IMR-90 (cell line): ENCODE data around the gene RABIF. TPM values are rescaled to one million over a fixed set of nuclear protein-coding genes. Genes with fewer than 3 reads are reported as not detected.

ENCODE experiments used
- ATAC-seq: fragments of 200-7000 bp; cut with Tn5 transposase; 2 replicates; pipeline ENCODE4 v1.9.1; 2020; ENCODE audit warnings: low read depth, mild to moderate bottlenecking, moderate library complexity
- BruUV-seq: library from RNA; stranded (reverse); fragments of 400-500 nt; replicated peaks from 2 replicates; lab custom pipeline; 2021; lab: Mats Ljungman, UMichigan
- CTCF ChIA-PET: fragments of 300-600 bp; formaldehyde crosslinking; extraction: SDS; loops from one replicate; lab custom pipeline; 2021; ENCODE audit warnings: antibody characterized with exemption; lab: Yijun Ruan, JAX
- POLR2A ChIA-PET: fragments of 300-600 bp; sonication (Branson Sonifier 250); formaldehyde crosslinking; loops from one replicate; lab custom pipeline; 2022; ENCODE audit warnings: antibody characterized with exemption; ENCODE audit not compliant: unreplicated experiment; lab: Charles Lee
- DNase-seq: peaks from one replicate; pipeline ENCODE4 v3.0.0; 2013
- H2AFZ ChIP-seq: replicated peaks from 2 replicates; pipeline ENCODE3; 2013; ENCODE audit warnings: low read length, mild to moderate bottlenecking; ENCODE audit not compliant: poor library complexity
- H2AK5ac ChIP-seq: 2 replicates; pipeline ENCODE4 v1.6.1; 2013; ENCODE audit warnings: low read depth, low read length, inconsistent platforms
- H2AK9ac ChIP-seq: replicated peaks from 2 replicates; pipeline ENCODE3; 2013; ENCODE audit warnings: mild to moderate bottlenecking, low read depth, low read length, moderate library complexity; ENCODE audit not compliant: poor library complexity
- H2BK120ac ChIP-seq: 2 replicates; pipeline ENCODE4 v1.6.1; 2013; ENCODE audit warnings: low read depth, low read length, inconsistent platforms
- H2BK15ac ChIP-seq: 3 replicates; pipeline ENCODE4 v1.6.1; 2013; ENCODE audit warnings: low read depth, low read length, inconsistent platforms
- H2BK20ac ChIP-seq: 2 replicates; pipeline ENCODE4 v1.6.1; 2013; ENCODE audit warnings: low read depth, mild to moderate bottlenecking, inconsistent platforms, low read length, moderate library complexity
- H2BK5ac ChIP-seq: 2 replicates; pipeline ENCODE4 v1.6.1; 2013; ENCODE audit warnings: mild to moderate bottlenecking, low read depth, low read length, inconsistent platforms; ENCODE audit not compliant: poor library complexity, severe bottlenecking
- H3K14ac ChIP-seq: replicated peaks from 2 replicates; pipeline ENCODE4 v1.6.1; 2013; ENCODE audit warnings: low read depth, low read length, inconsistent platforms
- H3K18ac ChIP-seq: 2 replicates; pipeline ENCODE4 v1.6.1; 2013; ENCODE audit warnings: low read depth, low read length, control low read depth
- H3K23ac ChIP-seq: 2 replicates; pipeline ENCODE4 v1.6.1; 2013; ENCODE audit warnings: low read depth, low read length, inconsistent platforms
- H3K27ac ChIP-seq: 2 replicates; pipeline ENCODE4 v1.5.1; 2013; ENCODE audit warnings: mild to moderate bottlenecking, control low read depth, low read length; ENCODE audit not compliant: insufficient read depth
- H3K27me3 ChIP-seq: 2 replicates; pipeline ENCODE4 v1.6.1; 2013; ENCODE audit warnings: low read length; ENCODE audit not compliant: control insufficient read depth, insufficient read depth
- H3K36me3 ChIP-seq: 2 replicates; pipeline ENCODE4 v1.6.1; 2013; ENCODE audit warnings: low read length, mixed read lengths; ENCODE audit not compliant: control insufficient read depth, insufficient read depth
- H3K4ac ChIP-seq: 2 replicates; pipeline ENCODE4 v1.6.1; 2013; ENCODE audit warnings: low read depth, low read length, inconsistent platforms
- H3K4me1 ChIP-seq: 2 replicates; pipeline ENCODE4 v1.6.1; 2013; ENCODE audit warnings: low read length, mixed read lengths; ENCODE audit not compliant: control insufficient read depth, insufficient read depth
- H3K4me2 ChIP-seq: 2 replicates; pipeline ENCODE4 v1.6.1; 2013; ENCODE audit warnings: low read depth, mild to moderate bottlenecking, control low read depth, low read length, moderate library complexity
- H3K4me3 ChIP-seq: 2 replicates; pipeline ENCODE4 v1.5.1; 2013; ENCODE audit warnings: low read depth, mild to moderate bottlenecking, control low read depth, low read length, moderate library complexity; ENCODE audit not compliant: insufficient read depth
- H3K56ac ChIP-seq: 2 replicates; pipeline ENCODE4 v1.6.1; 2013; ENCODE audit warnings: low read length, inconsistent platforms; ENCODE audit not compliant: insufficient read depth; ENCODE audit errors: extremely low read depth
- H3K79me1 ChIP-seq, 2 experiments: 2 replicates each; pipeline ENCODE4 v1.6.1; 2013; ENCODE audit warnings: low read length in 2 of 2, inconsistent platforms in 1 of 2, low read depth in 1 of 2
- H3K9ac ChIP-seq: 2 replicates; pipeline ENCODE4 v1.6.1; 2013; ENCODE audit warnings: low read depth, low read length, control low read depth
- H3K9me1 ChIP-seq: 2 replicates; pipeline ENCODE4 v1.6.1; 2013; ENCODE audit warnings: low read length, inconsistent platforms; ENCODE audit not compliant: insufficient read depth
- H3K9me3 ChIP-seq: 2 replicates; pipeline ENCODE4 v1.6.1; 2013; ENCODE audit warnings: low read length; ENCODE audit not compliant: control insufficient read depth, insufficient read depth
- H4K20me1 ChIP-seq: 2 replicates; pipeline ENCODE4 v1.6.1; 2013; ENCODE audit warnings: low read length, inconsistent platforms; ENCODE audit not compliant: insufficient read depth
- H4K5ac ChIP-seq: 2 replicates; pipeline ENCODE4 v1.6.1; 2013; ENCODE audit warnings: mild to moderate bottlenecking, low read depth, low read length, control low read depth
- H4K8ac ChIP-seq, 2 experiments: 2 replicates each; pipeline ENCODE4 v1.6.1; 2013; ENCODE audit warnings: low read depth in 2 of 2, low read length in 2 of 2, control low read depth in 1 of 2, inconsistent platforms in 1 of 2
- H4K91ac ChIP-seq: 2 replicates; pipeline ENCODE4 v1.6.1; 2013; ENCODE audit warnings: low read depth, low read length, inconsistent platforms; ENCODE audit not compliant: insufficient read depth
- CEBPB ChIP-seq: IDR thresholded peaks from 2 replicates; pipeline ENCODE4 v1.6.1; 2012; ENCODE audit warnings: low read depth, low read length, improper control_type of control experiment
- USF2 ChIP-seq: fragments of 150-350 bp; IDR thresholded peaks from 2 replicates; pipeline ENCODE4 v1.6.1; 2017; ENCODE audit warnings: mild to moderate bottlenecking, antibody characterized with exemption, low read length, low read depth
- WGBS, 2 experiments: methylation state at CpG; one replicate each; pipeline versions ENCODE4 v1.1.5 to v1.1.7; 2013; ENCODE audit warnings: missing lambda C conversion rate in 2 of 2; ENCODE audit not compliant: insufficient read length in 1 of 2; ENCODE audit errors: extremely low coverage in 2 of 2; 5-methylcytosine and 5-hydroxymethylcytosine counted together
- dilution Hi-C: fragments of 300-500 bp; cut with HindIII; formaldehyde crosslinking; loops from one replicate; pipeline ENCODE4 v1.14.3; 2018; ENCODE audit warnings: low sequenced_read_pairs; ENCODE audit not compliant: unreplicated experiment
- in situ Hi-C: fragments of 300-500 bp; cut with MboI; formaldehyde crosslinking; loops from 3 replicates; pipeline ENCODE4 v1.14.3; 2019; ENCODE audit warnings: low sequenced_read_pairs, inconsistent platforms, mixed read lengths
- intact Hi-C: fragments of 100-400 bp; cut with micrococcal nuclease; formaldehyde crosslinking; loops from 2 replicates; pipeline ENCODE4 v1.10.0; 2022
- polyA plus RNA-seq, 3 experiments: library from polyadenylated mRNA; depleted of rRNA; stranded (reverse); fragments of >200 nt; gene quantifications; 2 replicates each; pipeline ENCODE4 v1.2.3, GENCODE V29; 2012; ENCODE audit warnings: low replicate concordance in 1 of 3
- total RNA-seq: library from RNA; depleted of rRNA; stranded (reverse); fragments of >200 nt; gene quantifications from 2 replicates; pipeline ENCODE4 v1.2.3, GENCODE V29; 2012

Gene RABIF
- total and polyA plus RNA-seq, 2 of the 4 experiments (the other 2 are of a cell fraction), result 4.8 to 7.9 TPM

DNA sequence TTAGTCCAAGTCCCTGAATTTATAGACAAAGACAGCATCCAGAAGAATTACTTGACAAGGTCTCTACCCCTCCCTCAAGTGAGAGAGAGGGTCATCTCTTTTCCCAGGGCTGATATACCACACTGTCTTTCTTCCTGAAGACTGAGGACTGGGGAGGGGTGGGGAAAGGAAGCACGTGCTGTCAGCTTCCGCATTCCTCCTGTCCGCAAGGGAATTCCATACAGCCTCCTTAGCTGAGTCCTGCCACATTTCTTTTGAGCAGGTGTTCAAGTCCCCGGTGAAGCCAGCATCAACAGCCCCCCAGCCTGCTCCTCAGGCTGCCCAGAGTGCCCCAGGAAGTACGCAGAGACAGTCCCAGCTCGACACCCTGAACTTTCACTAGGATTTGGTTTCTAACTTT, 44.0 kb downstream of the RABIF start:
- no peak overlapping the region for H2BK20ac ChIP-seq
- no peaks in the 10 kb centered on the region for H3K9me1 ChIP-seq
- CTCF ChIA-PET, result no interaction called here
- peak overlapping the region; percentile 41 for H2AFZ ChIP-seq
- H2BK5ac ChIP-seq, result no peak overlapping the region
- TF ChIP-seq CEBPB (no peak), USF2 (0 out of 2 replicates have a peak, but pooled peaks have one; percentile 11)
- no peak overlapping the region for H3K4ac ChIP-seq
- no peak overlapping the region for H2BK15ac ChIP-seq
- no peak overlapping the region for H3K27ac ChIP-seq
- H4K91ac ChIP-seq, result no peak overlapping the region
- ATAC-seq, result no peak
- H3K9me3 ChIP-seq, result no peaks in the 10 kb centered on the region
- peak; percentile 15 for DNase-seq
- H3K23ac ChIP-seq, result no peak overlapping the region
- no peak overlapping the region for H3K4me3 ChIP-seq
- H2AK5ac ChIP-seq, result no peak overlapping the region
- H3K14ac ChIP-seq, result no peak overlapping the region
- no peak overlapping the region for H3K18ac ChIP-seq
- no peak overlapping the region for H3K4me2 ChIP-seq
- POLR2A ChIA-PET, result no interaction called here
- WGBS, 2 experiments, result no CpG with 5 or more reads among the region's 6 CpGs
- H3K9ac ChIP-seq, result no peak overlapping the region
- peak overlapping the region in 1 of 2 experiments; percentile 21; a peak in 1 of 4 replicates for H4K8ac ChIP-seq
- H2BK120ac ChIP-seq, result no peak overlapping the region
- no peak overlapping the region for H4K5ac ChIP-seq
- H3K36me3 ChIP-seq, result no peaks in the 10 kb centered on the region
- intact Hi-C loops (no loop called here), in situ Hi-C loops (no loop called here), dilution Hi-C loops (no loop called here)
- no peaks in the 10 kb centered on the region for H4K20me1 ChIP-seq
- H3K79me1 ChIP-seq, result no peaks in the 10 kb centered on the region
- no peaks in the 10 kb centered on the region for H3K4me1 ChIP-seq
- no peak overlapping the region for H2AK9ac ChIP-seq
- H3K27me3 ChIP-seq, result peaks cover 16% of the 10 kb centered on the region
- no TSS peak for BruUV-seq
- H3K56ac ChIP-seq, result no peak overlapping the region
